Activated T-helper 1 cell treated with anti-CD3 and anti-CD28 coated beads, Interleukin-12 subunit alpha, Interleukin-12 subunit beta, Interleukin-2, Interleukin-4 antibody, amounts not matched to agents 30 ng/mL and 10 ng/mL and 1 ng/mL, durations not matched to agents 14 hours and 24 hours and 36 hours (primary cell): ENCODE data around the gene OPALIN. TPM values are rescaled to one million over a fixed set of nuclear protein-coding genes. Genes with fewer than 3 reads are reported as not detected.

Experiments
- DNase-seq: peaks from one replicate; pipeline ENCODE4 v3.0.0; 2021; ENCODE audit warnings: low spot score
- H3K27ac Mint-ChIP-seq: one replicate; pipeline ENCODE4 v1.8.0; 2021; ENCODE audit warnings: mild to moderate bottlenecking, mixed read lengths
- H3K27me3 Mint-ChIP-seq: one replicate; pipeline ENCODE4 v1.8.0; 2022; ENCODE audit warnings: mild to moderate bottlenecking, moderate library complexity, mixed read lengths; ENCODE audit not compliant: insufficient read depth
- H3K36me3 Mint-ChIP-seq: one replicate; pipeline ENCODE4 v1.8.0; 2021; ENCODE audit warnings: low read depth, mixed read lengths
- H3K4me1 Mint-ChIP-seq: one replicate; pipeline ENCODE4 v1.8.0; 2021; ENCODE audit warnings: low read depth, mixed read lengths
- H3K4me3 Mint-ChIP-seq: one replicate; pipeline ENCODE4 v1.8.0; 2021; ENCODE audit warnings: mild to moderate bottlenecking, moderate library complexity, mixed read lengths
- H3K9me3 Mint-ChIP-seq: one replicate; pipeline ENCODE4 v1.8.0; 2021; ENCODE audit warnings: mixed read lengths
- intact Hi-C: fragments of 100-400 bp; cut with micrococcal nuclease; formaldehyde crosslinking; loops from one replicate; pipeline ENCODE4 v1.15.1; 2024
- total RNA-seq: library from RNA; stranded (reverse); gene quantifications from 2 replicates; pipeline ENCODE4 v1.2.3, GENCODE V29; 2022

Gene OPALIN
- total RNA-seq, 1 donor from 2014 or later = not detected

DNA sequence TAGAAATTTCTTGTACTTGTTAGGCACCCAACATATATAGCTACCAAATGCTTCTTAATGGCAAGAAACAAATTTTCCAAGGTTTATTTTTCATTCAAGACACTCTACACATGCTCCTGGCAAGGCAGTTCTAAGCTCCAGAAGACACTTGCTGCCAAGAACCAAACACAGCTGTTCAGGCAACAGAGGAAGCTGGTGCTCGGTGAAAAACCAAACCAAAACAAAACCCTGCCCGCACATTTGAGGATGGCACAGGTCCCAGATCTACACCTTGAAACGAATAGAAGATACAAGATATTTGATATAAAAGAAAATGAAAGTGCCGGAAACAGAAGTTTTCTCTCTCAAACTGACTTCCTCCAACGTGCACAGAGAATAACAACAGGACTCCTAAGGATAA lies 59.4 kb downstream of the OPALIN start:
- Mint-ChIP-seq H3K27me3 (peaks cover 5% of the 10 kb centered on the region), H3K4me1 (peaks cover 18% of the 10 kb centered on the region), H3K27ac (no peak overlapping the region), H3K36me3 (no peaks in the 10 kb centered on the region), H3K4me3 (no peak overlapping the region), H3K9me3 (no peaks in the 10 kb centered on the region)
- intact Hi-C loops = loop anchor here (10.0 kb wide), 1 partner anchor 255 kb away; the partner anchor contains the start of gene CCNJ
- no peak for DNase-seq

DNA sequence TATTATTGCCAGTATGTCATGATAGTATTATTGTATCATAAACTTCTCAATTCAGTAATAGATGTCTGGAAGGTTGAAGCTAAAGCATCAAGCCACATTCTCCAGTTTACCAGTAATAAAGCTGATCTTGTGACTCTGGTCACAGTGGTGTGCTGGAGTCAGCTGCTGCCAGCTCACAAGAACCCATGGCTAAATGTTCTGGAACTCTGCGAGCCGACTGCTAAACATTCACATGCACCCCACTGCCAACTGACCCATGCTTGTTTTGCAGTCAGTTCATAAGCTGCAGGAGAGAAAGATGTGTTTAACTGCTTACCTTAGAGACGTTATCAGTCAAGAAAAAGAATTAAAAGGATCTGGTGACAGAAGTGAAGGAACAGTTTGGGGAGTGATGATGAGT lies 60.4 kb downstream of the OPALIN start:
- Mint-ChIP-seq H3K4me3 (no peak overlapping the region), H3K9me3 (no peaks in the 10 kb centered on the region), H3K27me3 (peaks cover 9% of the 10 kb centered on the region), H3K36me3 (no peaks in the 10 kb centered on the region), H3K4me1 (peaks cover 22% of the 10 kb centered on the region), H3K27ac (no peak overlapping the region)
- DNase-seq = no peak
- intact Hi-C loops = loop anchor here (10.0 kb wide), 1 partner anchor 254 kb away; the partner anchor contains the start of gene CCNJ

DNA sequence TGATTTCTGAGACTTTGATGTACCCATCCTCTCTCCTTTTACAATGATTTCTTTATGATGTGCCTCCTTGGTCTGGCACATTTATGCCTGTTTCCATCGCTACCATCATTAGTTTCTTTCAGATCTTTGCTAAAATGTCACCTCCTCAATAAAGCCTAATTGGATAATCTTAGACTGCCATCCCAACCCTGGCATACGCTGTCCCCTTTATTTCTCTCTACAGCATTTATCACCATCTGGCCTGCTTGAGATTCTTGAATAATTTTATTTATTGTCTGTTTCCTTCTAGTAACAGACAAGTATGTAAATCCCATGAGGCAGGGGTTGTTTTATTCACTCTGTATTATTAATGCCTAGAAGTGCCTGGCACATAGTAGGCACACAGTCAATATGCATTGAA lies 61.3 kb downstream of the OPALIN start:
- H3K9me3 Mint-ChIP-seq = no peaks in the 10 kb centered on the region
- H3K27ac Mint-ChIP-seq = no peak overlapping the region
- peaks cover 5% of the 10 kb centered on the region for H3K27me3 Mint-ChIP-seq
- H3K4me1 Mint-ChIP-seq = peaks cover 23% of the 10 kb centered on the region
- H3K36me3 Mint-ChIP-seq = no peaks in the 10 kb centered on the region
- DNase-seq = no peak
- intact Hi-C loops = loop anchor here (10.0 kb wide), 1 partner anchor 253 kb away; the partner anchor contains the start of gene CCNJ
- H3K4me3 Mint-ChIP-seq = no peak overlapping the region

- no peak overlapping the region for H3K4me3 Mint-ChIP-seq
- peaks cover 23% of the 10 kb centered on the region for H3K4me1 Mint-ChIP-seq
- DNase-seq = no peak
- H3K27ac Mint-ChIP-seq = no peak overlapping the region
- H3K9me3 Mint-ChIP-seq = no peaks in the 10 kb centered on the region
- intact Hi-C loops = loop anchor here (10.0 kb wide), 1 partner anchor 251 kb away; the partner anchor contains the start of gene CCNJ
- peaks cover 5% of the 10 kb centered on the region for H3K27me3 Mint-ChIP-seq
- H3K36me3 Mint-ChIP-seq = no peaks in the 10 kb centered on the region
These were observed 63.3 kb downstream of the OPALIN start for GRCh38 chr10:96295475-96295874.

Other genes starting within 250 kb of the OPALIN start
- gene ZNF518A, start 228.7 kb downstream of the OPALIN start, total RNA-seq = 14.3 and 16.2 TPM in 2 replicates
- gene BLNK, start 87.4 kb downstream of the OPALIN start, total RNA-seq = not detected in 2 replicates
- not detected in 2 replicates for gene DNTT, start 54.6 kb downstream of the OPALIN start, total RNA-seq
- 0.07 TPM in 1 of 2 replicates, not detected in the other for gene TLL2, start 154.9 kb upstream of the OPALIN start, total RNA-seq
- 81.7 and 87.7 TPM in 2 replicates for gene TM9SF3, start 228.0 kb upstream of the OPALIN start, total RNA-seq